Measurements from ENCODE around the gene PMM2.
"Not testable (repeated sequence)": the region's sequence is repeated elsewhere in the genome, so short reads cannot be mapped to it uniquely, and the experiment has no call there.

- TF ChIP-seq EZH2phosphoT487 (IDR thresholded peaks at IDR 0.05; ENCODE audit: low read depth, severe bottlenecking, unreplicated experiment); CTCF (IDR thresholded peaks at IDR 0.05; ENCODE audit: poor library complexity): not testable (repeated sequence)
Observed at GRCh38 chr16:8873866-8874195, 76.2 kb downstream of the PMM2 start.

Measured in hepatocyte (in vitro differentiated cells).